ENCODE data around the gene CHST12.

Gene CHST12

GRCh38 chr7:2357571-2357970 lies 45.8 kb upstream of the CHST12 start:
- no peak for DNase-seq (ENCODE audit: insufficient read length, low spot score)
- no peak for FAIRE-seq
- TF ChIP-seq, protein P1, sequence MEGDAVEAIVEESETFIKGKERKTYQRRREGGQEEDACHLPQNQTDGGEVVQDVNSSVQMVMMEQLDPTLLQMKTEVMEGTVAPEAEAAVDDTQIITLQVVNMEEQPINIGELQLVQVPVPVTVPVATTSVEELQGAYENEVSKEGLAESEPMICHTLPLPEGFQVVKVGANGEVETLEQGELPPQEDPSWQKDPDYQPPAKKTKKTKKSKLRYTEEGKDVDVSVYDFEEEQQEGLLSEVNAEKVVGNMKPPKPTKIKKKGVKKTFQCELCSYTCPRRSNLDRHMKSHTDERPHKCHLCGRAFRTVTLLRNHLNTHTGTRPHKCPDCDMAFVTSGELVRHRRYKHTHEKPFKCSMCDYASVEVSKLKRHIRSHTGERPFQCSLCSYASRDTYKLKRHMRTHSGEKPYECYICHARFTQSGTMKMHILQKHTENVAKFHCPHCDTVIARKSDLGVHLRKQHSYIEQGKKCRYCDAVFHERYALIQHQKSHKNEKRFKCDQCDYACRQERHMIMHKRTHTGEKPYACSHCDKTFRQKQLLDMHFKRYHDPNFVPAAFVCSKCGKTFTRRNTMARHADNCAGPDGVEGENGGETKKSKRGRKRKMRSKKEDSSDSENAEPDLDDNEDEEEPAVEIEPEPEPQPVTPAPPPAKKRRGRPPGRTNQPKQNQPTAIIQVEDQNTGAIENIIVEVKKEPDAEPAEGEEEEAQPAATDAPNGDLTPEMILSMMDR (IDR thresholded peaks at IDR 0.05; ENCODE audit: insufficient read depth, missing control alignments) = no peak

GRCh38 chr7:2358968-2359527 lies 44.4 kb upstream of the CHST12 start:
- DNase-seq (ENCODE audit: insufficient read length, low spot score) (no peak), FAIRE-seq (no peak)
- TF ChIP-seq, protein P1 (IDR thresholded peaks at IDR 0.05; ENCODE audit: insufficient read depth, missing control alignments) = no peak

DNA sequence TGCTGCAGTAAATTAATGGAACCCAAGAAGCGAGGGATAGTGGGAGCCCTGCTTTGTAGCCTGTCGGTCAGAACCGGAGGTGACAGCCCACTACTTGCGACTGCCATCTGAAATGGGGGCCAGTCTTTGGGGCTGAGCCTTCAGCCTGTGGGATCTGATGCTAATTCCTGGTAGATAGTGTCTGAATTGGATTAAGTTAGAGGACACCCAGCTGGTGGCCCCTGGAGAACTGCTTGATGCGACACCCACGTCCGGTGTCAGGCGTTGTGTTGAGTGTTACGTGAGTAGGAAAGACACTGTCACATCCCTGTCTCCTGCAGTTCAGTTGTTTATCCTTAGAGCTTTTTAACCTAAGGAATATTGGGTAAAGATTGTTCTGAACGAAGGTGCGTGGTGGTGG lies 43.8 kb upstream of the CHST12 start:
- TF ChIP-seq, protein P1 (IDR thresholded peaks at IDR 0.05; ENCODE audit: insufficient read depth, missing control alignments) = no peak
- no peak for FAIRE-seq
- DNase-seq (ENCODE audit: insufficient read length, low spot score) = no peak

DNA sequence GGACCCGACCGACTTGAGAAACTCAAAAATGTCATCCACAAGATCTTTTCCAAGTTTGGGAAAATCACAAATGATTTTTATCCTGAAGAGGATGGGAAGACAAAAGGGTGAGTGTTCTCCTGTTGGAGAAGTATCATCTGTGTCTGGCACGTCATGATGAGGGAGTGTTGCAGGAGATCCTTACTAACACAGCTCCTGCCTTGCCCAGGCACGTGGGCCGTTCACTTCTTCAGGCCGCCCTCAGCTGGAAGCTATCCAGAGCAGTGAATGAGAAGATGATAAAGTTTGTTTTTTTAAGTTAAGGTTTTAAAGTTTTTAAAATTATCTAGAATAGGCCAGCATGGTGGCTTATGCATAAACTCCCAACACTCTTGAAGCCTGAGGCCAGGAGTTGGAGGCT lies 42.6 kb upstream of the CHST12 start:
- FAIRE-seq (no peak), DNase-seq (ENCODE audit: insufficient read length, low spot score) (no peak)
- TF ChIP-seq, protein P1 (IDR thresholded peaks at IDR 0.05; ENCODE audit: insufficient read depth, missing control alignments) = no peak

- no peak for FAIRE-seq
- TF ChIP-seq, protein P1 (IDR thresholded peaks at IDR 0.05; ENCODE audit: insufficient read depth, missing control alignments) = no peak
- DNase-seq (ENCODE audit: insufficient read length, low spot score) = no peak
Measured at GRCh38 chr7:2362385-2363088, 40.9 kb upstream of the CHST12 start.

- FAIRE-seq (no peak), DNase-seq (ENCODE audit: insufficient read length, low spot score) (no peak)
- TF ChIP-seq, protein P1 (IDR thresholded peaks at IDR 0.05; ENCODE audit: insufficient read depth, missing control alignments) = no peak
Measured at GRCh38 chr7:2369139-2369538, 34.3 kb upstream of the CHST12 start.

- DNase-seq (ENCODE audit: insufficient read length, low spot score) (no peak), FAIRE-seq (no peak)
- TF ChIP-seq, protein P1 (IDR thresholded peaks at IDR 0.05; ENCODE audit: insufficient read depth, missing control alignments) = no peak
Measured at GRCh38 chr7:2371329-2371728, 32.1 kb upstream of the CHST12 start.
